OCI-LY1 (cell line): ENCODE results near the gene TET1.

ENCODE experiments used
- H2AFZ ChIP-seq: fragments of 200-600 bp; sonication (generic), shearing (Covaris generic); 2 replicates; pipeline ENCODE4 v1.6.0; 2014; ENCODE audit warnings: antibody characterized with exemption, mild to moderate bottlenecking, low read length
- H3F3A ChIP-seq: fragments of 200-600 bp; sonication (generic), shearing (Covaris generic); 2 replicates; pipeline ENCODE4 v1.6.0; 2014; ENCODE audit warnings: mild to moderate bottlenecking, antibody characterized with exemption, low read length, moderate library complexity; ENCODE audit not compliant: insufficient read depth
- H3K27ac ChIP-seq: fragments of 200-600 bp; sonication (generic); 2 replicates; pipeline ENCODE4 v1.5.1; 2014; ENCODE audit warnings: low read length, mixed run types, mild to moderate bottlenecking, low read depth; ENCODE audit not compliant: poor library complexity, severe bottlenecking
- H3K27me3 ChIP-seq: fragments of 200-600 bp; sonication (generic); 2 replicates; pipeline ENCODE4 v1.6.0; 2014; ENCODE audit warnings: antibody characterized with exemption, mild to moderate bottlenecking, low read length, moderate library complexity; ENCODE audit not compliant: insufficient read depth
- H3K36me3 ChIP-seq: fragments of 200-600 bp; sonication (generic); 2 replicates; pipeline ENCODE4 v1.6.1; 2014; ENCODE audit warnings: mild to moderate bottlenecking, antibody characterized with exemption, low read length, moderate library complexity, mixed read lengths; ENCODE audit not compliant: insufficient read depth
- H3K4me1 ChIP-seq: fragments of 200-600 bp; sonication (generic); 2 replicates; pipeline ENCODE4 v1.5.1; 2014; ENCODE audit warnings: mild to moderate bottlenecking, low read length, moderate library complexity; ENCODE audit not compliant: insufficient read depth, severe bottlenecking
- H3K4me2 ChIP-seq: fragments of 200-600 bp; sonication (generic), shearing (Covaris generic); 2 replicates; pipeline ENCODE4 v1.6.1; 2014; ENCODE audit warnings: low read length
- H3K4me3 ChIP-seq: fragments of 200-600 bp; sonication (generic); 2 replicates; pipeline ENCODE4 v1.5.1; 2014; ENCODE audit warnings: low read length, low read depth, mild to moderate bottlenecking, mixed read lengths; ENCODE audit not compliant: poor library complexity, severe bottlenecking
- H3K79me2 ChIP-seq: fragments of 200-600 bp; shearing (Covaris generic); 2 replicates; pipeline ENCODE4 v1.6.1; 2016; ENCODE audit warnings: mixed run types, low read length, mixed read lengths; ENCODE audit not compliant: insufficient read depth
- H3K9ac ChIP-seq: fragments of 200-600 bp; sonication (generic), shearing (Covaris generic); 2 replicates; pipeline ENCODE4 v1.6.1; 2014; ENCODE audit warnings: mild to moderate bottlenecking, low read length, mixed read lengths
- H3K9me2 ChIP-seq: fragments of 200-600 bp; sonication (generic), shearing (Covaris generic); 2 replicates; pipeline ENCODE4 v1.6.1; 2014; ENCODE audit warnings: low read depth, mild to moderate bottlenecking, low read length, mixed read lengths
- H3K9me3 ChIP-seq: fragments of 200-600 bp; shearing (Covaris generic); 2 replicates; pipeline ENCODE4 v1.6.1; 2014; ENCODE audit warnings: low read length, mixed read lengths
- H4K20me1 ChIP-seq: fragments of 200-600 bp; sonication (generic), shearing (Covaris generic); 2 replicates; pipeline ENCODE4 v1.6.0; 2016; ENCODE audit warnings: mild to moderate bottlenecking, low read length; ENCODE audit not compliant: insufficient read depth
- EZH2 ChIP-seq: fragments of 200-600 bp; sonication (generic), shearing (Covaris generic); IDR thresholded peaks from 2 replicates; pipeline ENCODE4 v1.8.0; 2017; ENCODE audit warnings: borderline replicate concordance, mixed run types, mild to moderate bottlenecking, antibody characterized with exemption, low read length, moderate library complexity, mixed read lengths
- TF ChIP-seq, protein P1 (sequence below): fragments of 200-600 bp; sonication (generic), shearing (Covaris generic); IDR thresholded peaks from 2 replicates; pipeline ENCODE4 v1.5.1; 2017; ENCODE audit warnings: mild to moderate bottlenecking, antibody characterized with exemption, low read length, moderate library complexity, mixed read lengths

The TET1 gene

DNA sequence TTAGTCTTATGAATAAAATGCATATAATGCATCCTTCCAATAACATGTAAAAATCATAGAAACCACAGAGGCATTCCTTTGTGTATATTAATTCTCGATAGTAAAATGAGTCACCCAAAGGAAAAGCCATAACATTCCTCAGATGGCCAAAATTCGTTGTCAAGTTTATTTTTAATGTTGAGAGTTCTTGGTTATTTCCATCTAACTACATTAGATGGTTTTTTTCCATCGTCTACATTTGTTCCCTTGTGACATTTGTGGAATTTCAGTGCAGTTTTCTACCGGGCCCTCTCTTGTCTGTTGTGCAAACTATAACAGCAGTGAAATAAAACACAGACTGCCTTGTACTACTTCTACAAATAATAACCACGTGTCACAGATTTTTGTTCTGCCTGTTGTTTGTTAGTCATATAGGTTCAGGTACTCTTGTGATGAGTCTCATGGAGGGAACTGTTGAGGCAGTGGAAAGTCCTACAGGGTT is 106.2 kb downstream of the TET1 start:
- no peaks in the 10 kb centered on the region for H4K20me1 ChIP-seq
- no peak overlapping the region for H3K9ac ChIP-seq
- no peaks in the 10 kb centered on the region for H3K27me3 ChIP-seq
- H2AFZ ChIP-seq: no peak overlapping the region
- no peak for TF ChIP-seq EZH2
- TF ChIP-seq, protein P1, sequence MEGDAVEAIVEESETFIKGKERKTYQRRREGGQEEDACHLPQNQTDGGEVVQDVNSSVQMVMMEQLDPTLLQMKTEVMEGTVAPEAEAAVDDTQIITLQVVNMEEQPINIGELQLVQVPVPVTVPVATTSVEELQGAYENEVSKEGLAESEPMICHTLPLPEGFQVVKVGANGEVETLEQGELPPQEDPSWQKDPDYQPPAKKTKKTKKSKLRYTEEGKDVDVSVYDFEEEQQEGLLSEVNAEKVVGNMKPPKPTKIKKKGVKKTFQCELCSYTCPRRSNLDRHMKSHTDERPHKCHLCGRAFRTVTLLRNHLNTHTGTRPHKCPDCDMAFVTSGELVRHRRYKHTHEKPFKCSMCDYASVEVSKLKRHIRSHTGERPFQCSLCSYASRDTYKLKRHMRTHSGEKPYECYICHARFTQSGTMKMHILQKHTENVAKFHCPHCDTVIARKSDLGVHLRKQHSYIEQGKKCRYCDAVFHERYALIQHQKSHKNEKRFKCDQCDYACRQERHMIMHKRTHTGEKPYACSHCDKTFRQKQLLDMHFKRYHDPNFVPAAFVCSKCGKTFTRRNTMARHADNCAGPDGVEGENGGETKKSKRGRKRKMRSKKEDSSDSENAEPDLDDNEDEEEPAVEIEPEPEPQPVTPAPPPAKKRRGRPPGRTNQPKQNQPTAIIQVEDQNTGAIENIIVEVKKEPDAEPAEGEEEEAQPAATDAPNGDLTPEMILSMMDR: no peak
- H3K9me3 ChIP-seq: no peaks in the 10 kb centered on the region
- H3F3A ChIP-seq: no peaks in the 10 kb centered on the region
- no peak overlapping the region for H3K4me2 ChIP-seq
- no peaks in the 10 kb centered on the region for H3K9me2 ChIP-seq
- H3K4me1 ChIP-seq: no peaks in the 10 kb centered on the region
- H3K27ac ChIP-seq: no peak overlapping the region
- H3K4me3 ChIP-seq: no peak overlapping the region
- no peaks in the 10 kb centered on the region for H3K36me3 ChIP-seq
- no peaks in the 10 kb centered on the region for H3K79me2 ChIP-seq

- H3K4me2 ChIP-seq: no peak overlapping the region
- no peaks in the 10 kb centered on the region for H3K9me3 ChIP-seq
- H3F3A ChIP-seq: no peaks in the 10 kb centered on the region
- H3K36me3 ChIP-seq: no peaks in the 10 kb centered on the region
- no peaks in the 10 kb centered on the region for H3K79me2 ChIP-seq
- no peaks in the 10 kb centered on the region for H3K4me1 ChIP-seq
- H3K27me3 ChIP-seq: no peaks in the 10 kb centered on the region
- TF ChIP-seq EZH2: no peak
- TF ChIP-seq, protein P1: no peak
- H3K4me3 ChIP-seq: no peak overlapping the region
- no peaks in the 10 kb centered on the region for H3K9me2 ChIP-seq
- no peak overlapping the region for H3K27ac ChIP-seq
- H3K9ac ChIP-seq: no peak overlapping the region
- H2AFZ ChIP-seq: no peak overlapping the region
- H4K20me1 ChIP-seq: no peaks in the 10 kb centered on the region
Observed at GRCh38 chr10:68668231-68668630, 108.1 kb downstream of the TET1 start.

DNA sequence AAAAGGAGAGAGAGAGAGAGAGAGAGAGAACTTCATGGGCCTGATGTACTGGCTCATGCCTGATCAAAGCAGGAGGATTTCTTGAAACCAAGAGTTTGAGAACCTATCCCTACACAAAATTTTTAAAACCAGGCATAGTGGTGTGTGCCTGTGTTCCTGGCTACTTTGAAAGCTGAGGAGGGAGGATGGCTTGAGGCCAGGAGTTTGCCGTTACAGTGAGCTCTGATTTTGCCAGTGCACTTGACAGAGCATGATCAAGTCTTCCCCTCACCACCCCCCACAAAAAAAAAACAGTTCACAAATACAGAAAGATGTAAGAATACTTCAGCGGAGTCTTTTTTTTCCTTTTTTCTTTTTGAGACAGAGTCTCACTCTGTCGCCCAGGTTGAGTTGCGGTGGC is 108.8 kb downstream of the TET1 start:
- no peaks in the 10 kb centered on the region for H3K36me3 ChIP-seq
- H4K20me1 ChIP-seq: no peaks in the 10 kb centered on the region
- H2AFZ ChIP-seq: no peak overlapping the region
- TF ChIP-seq, protein P1: no peak
- no peak for TF ChIP-seq EZH2
- no peaks in the 10 kb centered on the region for H3K27me3 ChIP-seq
- no peaks in the 10 kb centered on the region for H3F3A ChIP-seq
- no peaks in the 10 kb centered on the region for H3K9me2 ChIP-seq
- H3K27ac ChIP-seq: no peak overlapping the region
- no peak overlapping the region for H3K4me2 ChIP-seq
- H3K4me1 ChIP-seq: no peaks in the 10 kb centered on the region
- H3K9me3 ChIP-seq: no peaks in the 10 kb centered on the region
- no peak overlapping the region for H3K9ac ChIP-seq
- H3K79me2 ChIP-seq: no peaks in the 10 kb centered on the region
- no peak overlapping the region for H3K4me3 ChIP-seq
